Measurements from ENCODE around the gene CYB5RL.
A peak's percentile ranks its signal among the peaks of the same experiment; 100 is the strongest.
"Not testable (repeated sequence)": the region's sequence is repeated elsewhere in the genome, so short reads cannot be mapped to it uniquely, and the experiment has no call there.

Gene CYB5RL, protein sequence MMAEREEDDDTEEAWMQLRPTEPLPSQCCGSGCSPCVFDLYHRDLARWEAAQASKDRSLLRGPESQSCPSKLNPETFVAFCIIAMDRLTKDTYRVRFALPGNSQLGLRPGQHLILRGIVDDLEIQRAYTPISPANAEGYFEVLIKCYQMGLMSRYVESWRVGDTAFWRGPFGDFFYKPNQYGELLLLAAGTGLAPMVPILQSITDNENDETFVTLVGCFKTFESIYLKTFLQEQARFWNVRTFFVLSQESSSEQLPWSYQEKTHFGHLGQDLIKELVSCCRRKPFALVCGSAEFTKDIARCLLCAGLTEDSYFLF

GRCh38 chr1:54199765-54200518 is at the start of gene CYB5RL, which contains the start of gene MRPL37:
Gene CYB5RL (minus strand): TSS chr1:54200030. CDS start chr1:54195616, 4,414 bp downstream.
Gene MRPL37 (plus strand): TSS chr1:54200167. CDS start chr1:54200244, 77 bp downstream.
- peak; percentile 99 for DNase-seq

DNA sequence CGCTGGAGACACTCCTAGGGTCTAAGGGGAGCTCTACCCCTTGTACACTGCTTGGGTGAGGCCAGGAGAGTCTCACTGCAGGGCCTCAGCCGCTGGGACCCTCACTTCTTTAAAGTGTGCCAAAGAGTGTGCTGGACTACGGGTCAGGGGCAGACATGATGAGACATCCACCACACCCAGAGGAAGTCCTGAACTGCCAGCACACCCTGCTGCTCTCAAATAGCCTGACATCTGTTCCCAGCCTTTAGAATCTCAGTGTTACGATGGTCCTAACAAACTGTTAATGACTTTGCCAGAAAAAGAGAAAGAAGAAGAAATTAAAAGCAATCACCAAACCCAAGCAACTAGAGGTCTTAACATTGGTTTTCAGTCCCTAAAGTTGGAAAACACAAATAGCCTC is 49.1 kb upstream of the CYB5RL start:
- DNase-seq = peak; percentile 27

GRCh38 chr1:54247863-54248515 is 48.2 kb upstream of the CYB5RL start:
- no peak for DNase-seq

DNA sequence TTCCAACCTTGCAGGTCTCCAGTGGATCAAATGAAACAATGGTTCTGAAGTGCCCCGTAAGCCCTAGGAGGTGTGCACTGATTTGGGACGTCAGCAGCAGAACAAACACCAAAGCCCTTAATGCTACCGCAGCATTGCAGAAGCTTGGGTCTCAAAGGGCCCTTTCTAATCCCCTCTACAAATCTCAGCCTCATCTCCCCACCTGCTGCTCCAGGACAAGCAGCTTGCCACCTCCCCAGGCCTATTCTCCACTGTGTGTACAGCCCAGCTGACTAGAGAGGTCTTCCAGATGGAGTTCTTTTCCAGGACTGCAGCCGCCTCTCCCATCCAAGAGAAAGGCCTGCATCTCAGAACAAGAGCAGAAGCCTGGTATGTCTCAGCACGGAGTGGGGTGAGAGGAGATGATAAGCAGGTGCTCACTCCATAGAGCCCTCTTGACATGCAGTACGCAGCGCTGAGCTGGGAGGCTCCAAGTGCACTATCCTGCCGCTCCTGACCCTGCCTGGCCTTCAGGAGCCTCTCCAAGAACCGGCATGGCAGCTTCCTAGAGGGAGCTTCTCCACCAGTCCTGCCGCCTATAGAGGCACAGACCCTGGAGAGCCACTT is 46.4 kb upstream of the CYB5RL start:
- no peak for DNase-seq

GRCh38 chr1:54245501-54245900 is 45.7 kb upstream of the CYB5RL start:
- DNase-seq = no peak

DNA sequence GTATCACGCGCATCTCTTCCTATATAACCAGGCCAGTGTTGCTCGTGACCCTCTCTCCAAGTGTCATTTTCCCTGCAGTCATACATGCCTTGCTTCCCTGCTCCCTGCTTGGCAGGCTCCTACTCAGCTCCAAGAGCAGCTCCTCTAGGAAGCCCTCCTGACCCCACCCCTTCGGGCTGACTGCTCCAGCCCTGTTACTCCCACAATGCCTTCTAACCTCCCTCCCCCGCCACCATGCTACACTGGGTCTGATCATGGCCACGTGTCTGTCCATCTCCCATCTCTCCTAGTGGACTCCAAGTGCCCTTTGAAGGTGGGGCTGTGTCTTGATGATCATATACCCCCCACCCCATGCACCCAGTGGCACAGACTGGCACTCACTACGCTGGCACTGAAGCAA is 44.8 kb upstream of the CYB5RL start:
- no peak for DNase-seq

- DNase-seq = no peak
These were observed 43.2 kb upstream of the CYB5RL start for GRCh38 chr1:54243022-54243421.

- no peak for DNase-seq
These were observed 41.5 kb upstream of the CYB5RL start for GRCh38 chr1:54241364-54241763.

GRCh38 chr1:54240741-54241335 is 41.0 kb upstream of the CYB5RL start:
- no peak for DNase-seq

- no peak for DNase-seq
These were observed 39.8 kb upstream of the CYB5RL start for GRCh38 chr1:54239631-54240031.

- DNase-seq = no peak
These were observed 39.2 kb upstream of the CYB5RL start for GRCh38 chr1:54239035-54239383.

DNA sequence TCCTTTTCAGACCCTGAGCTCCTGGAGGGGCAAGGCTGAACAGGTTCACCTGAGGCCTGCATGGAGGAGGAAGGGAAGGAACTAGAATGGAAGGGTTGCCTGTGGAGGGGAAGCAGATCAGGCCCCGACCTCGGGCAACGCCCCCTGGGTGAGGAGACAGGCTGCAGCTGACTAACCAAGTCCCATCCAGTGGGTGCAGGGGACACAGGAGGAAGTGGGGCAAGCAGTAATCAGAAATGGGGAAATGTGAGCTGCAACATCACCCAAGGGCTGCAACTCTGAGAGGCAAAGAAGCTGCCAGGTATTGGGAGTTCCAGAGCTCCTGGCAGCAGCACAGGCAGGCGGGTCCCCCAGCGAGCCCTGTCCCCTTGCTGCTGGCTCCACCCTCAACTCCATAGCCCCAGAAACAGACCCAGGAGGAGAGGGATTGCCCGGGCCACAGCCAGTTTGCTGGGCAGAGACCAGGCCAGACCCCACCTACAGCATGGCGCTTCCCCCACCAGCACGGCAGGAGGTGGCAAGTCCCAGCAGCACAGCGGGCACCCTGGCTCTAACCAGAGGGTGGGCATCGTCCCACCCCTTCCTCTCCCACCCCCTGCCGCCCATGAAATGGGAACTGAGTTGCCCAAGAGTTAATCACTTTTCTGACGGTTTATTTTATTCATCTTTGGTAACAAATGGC is 38.7 kb upstream of the CYB5RL start:
- no peak for DNase-seq

GRCh38 chr1:54237586-54237985 is 37.8 kb upstream of the CYB5RL start:
- no peak for DNase-seq

DNA sequence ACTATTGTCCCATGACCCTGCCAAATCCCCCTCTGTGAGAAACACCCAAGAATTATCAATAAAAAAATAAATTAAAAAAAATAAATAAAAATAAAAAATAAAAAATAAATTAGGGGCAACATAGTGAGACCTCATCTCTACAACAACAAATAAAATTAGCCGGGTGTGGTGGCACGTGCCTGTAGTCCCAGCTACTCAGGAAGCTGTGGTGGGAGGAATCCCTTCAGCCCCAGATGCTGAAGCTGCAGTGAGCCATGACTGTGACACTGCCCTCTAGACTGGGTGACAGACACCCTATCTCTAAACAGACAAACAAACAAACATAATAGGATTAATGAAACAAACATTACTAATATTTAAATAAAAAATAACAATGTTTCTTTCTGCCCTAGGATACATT is 34.5 kb upstream of the CYB5RL start:
- DNase-seq = no peak

GRCh38 chr1:54233196-54233595 is 33.4 kb upstream of the CYB5RL start:
- DNase-seq = not testable (repeated sequence)

- no peak for DNase-seq
These were observed 30.9 kb upstream of the CYB5RL start for GRCh38 chr1:54230507-54231339.

- DNase-seq = no peak
These were observed 29.6 kb upstream of the CYB5RL start for GRCh38 chr1:54229281-54229891.

DNA sequence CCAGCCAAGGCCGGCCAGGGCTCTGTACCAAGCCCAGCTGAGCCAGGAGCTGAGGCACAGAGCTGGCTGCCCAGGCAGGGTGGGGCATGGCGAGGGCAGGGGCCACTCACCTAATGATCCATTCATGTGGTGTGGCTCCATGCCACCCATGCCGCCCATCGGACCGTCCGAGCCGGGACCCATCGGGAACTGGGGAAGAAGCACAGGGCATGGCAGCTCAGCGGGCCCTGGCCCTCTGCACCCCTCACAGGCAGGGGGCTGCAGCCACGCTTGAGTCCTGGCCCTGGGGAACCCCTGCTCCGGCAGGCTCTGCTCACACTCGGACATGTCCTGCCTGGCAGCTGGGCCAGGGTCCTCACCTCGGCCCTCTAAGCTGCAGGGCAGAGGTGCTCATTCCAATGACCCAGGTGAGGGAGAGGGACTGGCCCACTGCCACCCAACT is 28.8 kb upstream of the CYB5RL start:
- no peak for DNase-seq

DNA sequence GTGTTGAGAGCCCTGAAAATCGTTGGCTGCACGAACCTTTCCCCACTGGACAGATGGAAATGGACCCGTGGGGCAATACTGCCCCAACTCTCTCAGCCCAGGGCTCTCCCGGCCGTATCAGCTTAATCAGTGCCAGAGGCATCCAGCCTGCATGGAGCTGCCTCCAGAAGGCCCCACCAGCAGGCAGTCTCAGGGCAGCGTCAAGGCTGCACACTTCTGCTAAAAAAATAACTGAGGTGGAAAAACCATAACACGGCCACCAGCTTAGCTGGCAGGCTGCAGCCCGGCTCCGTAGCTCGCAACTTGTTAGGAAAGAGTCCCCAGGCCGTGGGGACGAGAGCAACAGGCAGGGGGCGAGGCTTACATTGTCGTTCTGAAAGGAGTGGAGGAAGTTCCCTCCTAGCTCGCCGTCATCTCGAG is 28.1 kb upstream of the CYB5RL start:
- peak; percentile 36 for DNase-seq

- DNase-seq = no peak
These were observed 27.3 kb upstream of the CYB5RL start for GRCh38 chr1:54227091-54227602.
